Measurements from ENCODE around the gene BCL2L12. TPM values are rescaled to one million over a fixed set of nuclear protein-coding genes. Genes with fewer than 3 reads are reported as not detected.
"Not testable (repeated sequence)": the region's sequence is repeated elsewhere in the genome, so short reads cannot be mapped to it uniquely, and the experiment has no call there.

The BCL2L12 gene
- 10 to 100 TPM; 12.0 to 21.1 (median 20.4) TPM for polyA plus RNA-seq

GRCh38 chr19:49665351-49666119 lies at the start of gene BCL2L12, which contains the start of gene IRF3:
Gene BCL2L12 (plus strand): TSS chr19:49665933. CDS start chr19:49666693, 760 bp downstream.
Gene IRF3 (minus strand): TSS chr19:49665857. CDS start chr19:49664838, 1,019 bp downstream.
- Mint-ChIP-seq H3K9me3 (no peaks in the 10 kb centered on the region), H3K27me3 (ENCODE audit: low read depth in 3 of 3) (peaks cover 7 to 12% (median 11%) of the 10 kb centered on the region in 3 donors), H3K36me3 (peaks cover 0 to 5% (median 3%) of the 10 kb centered on the region in 3 donors), H3K4me3 (peak within 1 kb of the TSS; percentile 96 to 99 (median 97)), H3K4me1 (peaks cover 44 to 45% of the 10 kb centered on the region in 2 donors), H3K27ac (peak within 1 kb of the TSS; percentile 93 to 99 (median 96))
- DNase-seq = peak; percentile 98

- H3K4me1 Mint-ChIP-seq = peaks cover 16 to 26% of the 10 kb centered on the region in 2 donors
- H3K27ac Mint-ChIP-seq = peak overlapping the region in 2 of 6 donors; percentile 17 to 23
- H3K4me3 Mint-ChIP-seq = no peak overlapping the region
- H3K27me3 Mint-ChIP-seq (ENCODE audit: low read depth in 3 of 3) = peaks cover 2 to 3% (median 2%) of the 10 kb centered on the region in 3 donors
- H3K9me3 Mint-ChIP-seq = no peaks in the 10 kb centered on the region
- peaks cover 3 to 29% (median 16%) of the 10 kb centered on the region in 3 donors for H3K36me3 Mint-ChIP-seq
- no peak for DNase-seq
Observed at GRCh38 chr19:49616532-49616931, 49.2 kb upstream of the BCL2L12 start.

- Mint-ChIP-seq H3K27me3 (ENCODE audit: low read depth in 3 of 3) (peaks cover 2 to 3% (median 2%) of the 10 kb centered on the region in 3 donors), H3K36me3 (peaks cover 3 to 31% (median 17%) of the 10 kb centered on the region in 3 donors), H3K4me3 (no peak overlapping the region), H3K9me3 (no peaks in the 10 kb centered on the region), H3K27ac (peak overlapping the region in 3 of 6 donors; percentile 3 to 23 (median 17)), H3K4me1 (peaks cover 16 to 26% of the 10 kb centered on the region in 2 donors)
- no peak for DNase-seq
Observed at GRCh38 chr19:49616945-49617344, 48.8 kb upstream of the BCL2L12 start.

- H3K9me3 Mint-ChIP-seq; DNase-seq; H3K4me3 Mint-ChIP-seq; H3K27me3 Mint-ChIP-seq (ENCODE audit: low read depth in 3 of 3): not testable (repeated sequence)
- Mint-ChIP-seq H3K27ac (peak overlapping the region in 1 of 6 donors; percentile 62), H3K36me3 (peaks cover 3 to 35% (median 21%) of the 10 kb centered on the region in 3 donors), H3K4me1 (peaks cover 17 to 21% of the 10 kb centered on the region in 2 donors)
Observed at GRCh38 chr19:49617860-49618259, 47.9 kb upstream of the BCL2L12 start.

- Mint-ChIP-seq H3K27me3 (ENCODE audit: low read depth in 3 of 3) (peaks cover 0 to 5% (median 2%) of the 10 kb centered on the region in 3 donors), H3K36me3 (peaks cover 0 to 10% (median 8%) of the 10 kb centered on the region in 3 donors), H3K27ac (peak overlapping the region in 1 of 6 donors; percentile 17), H3K4me3 (no peak overlapping the region), H3K4me1 (peaks cover 0 to 5% of the 10 kb centered on the region in 2 donors), H3K9me3 (no peaks in the 10 kb centered on the region)
- no peak for DNase-seq
Observed at GRCh38 chr19:49624967-49625910, 40.5 kb upstream of the BCL2L12 start.

GRCh38 chr19:49626226-49626625 lies 39.5 kb upstream of the BCL2L12 start:
- Mint-ChIP-seq H3K4me3 (no peak overlapping the region), H3K36me3 (peaks cover 0 to 10% (median 8%) of the 10 kb centered on the region in 3 donors), H3K27ac (no peak overlapping the region), H3K4me1 (peaks cover 0 to 5% of the 10 kb centered on the region in 2 donors), H3K9me3 (no peaks in the 10 kb centered on the region), H3K27me3 (ENCODE audit: low read depth in 3 of 3) (peaks cover 0 to 5% (median 2%) of the 10 kb centered on the region in 3 donors)
- DNase-seq = no peak

GRCh38 chr19:49629659-49630058 lies 36.1 kb upstream of the BCL2L12 start:
- no peak for DNase-seq
- H3K36me3 Mint-ChIP-seq = no peaks in the 10 kb centered on the region
- no peaks in the 10 kb centered on the region for H3K9me3 Mint-ChIP-seq
- no peaks in the 10 kb centered on the region for H3K4me1 Mint-ChIP-seq
- peaks cover 0 to 5% (median 0%) of the 10 kb centered on the region in 3 donors for H3K27me3 Mint-ChIP-seq (ENCODE audit: low read depth in 3 of 3)
- H3K4me3 Mint-ChIP-seq = no peak overlapping the region
- H3K27ac Mint-ChIP-seq = peak overlapping the region in 1 of 6 donors; percentile 37

GRCh38 chr19:49631014-49631588 lies 34.6 kb upstream of the BCL2L12 start:
- Mint-ChIP-seq H3K27ac (peak overlapping the region in 3 of 6 donors; percentile 15 to 51 (median 40)), H3K4me3 (no peak overlapping the region), H3K27me3 (ENCODE audit: low read depth in 3 of 3) (peaks cover 0 to 9% (median 0%) of the 10 kb centered on the region in 3 donors), H3K9me3 (no peaks in the 10 kb centered on the region), H3K36me3 (no peaks in the 10 kb centered on the region), H3K4me1 (no peaks in the 10 kb centered on the region)
- DNase-seq = no peak

GRCh38 chr19:49631610-49632192 lies 34.0 kb upstream of the BCL2L12 start:
- no peak for DNase-seq
- Mint-ChIP-seq H3K27ac (no peak overlapping the region), H3K27me3 (ENCODE audit: low read depth in 3 of 3) (peaks cover 0 to 5% (median 1%) of the 10 kb centered on the region in 3 donors), H3K36me3 (no peaks in the 10 kb centered on the region), H3K4me3 (no peak overlapping the region), H3K9me3 (no peaks in the 10 kb centered on the region), H3K4me1 (no peaks in the 10 kb centered on the region)

GRCh38 chr19:49632576-49632975 lies 33.2 kb upstream of the BCL2L12 start:
- no peaks in the 10 kb centered on the region for H3K9me3 Mint-ChIP-seq
- H3K27ac Mint-ChIP-seq = no peak overlapping the region
- H3K4me1 Mint-ChIP-seq = peaks cover 2% of the 10 kb centered on the region in 2 donors
- no peak overlapping the region for H3K4me3 Mint-ChIP-seq
- H3K27me3 Mint-ChIP-seq (ENCODE audit: low read depth in 3 of 3) = peaks cover 0 to 4% (median 1%) of the 10 kb centered on the region in 3 donors
- DNase-seq = no peak
- H3K36me3 Mint-ChIP-seq = no peaks in the 10 kb centered on the region

GRCh38 chr19:49633273-49633672 lies 32.5 kb upstream of the BCL2L12 start:
- not testable (repeated sequence) for H3K36me3 Mint-ChIP-seq; H3K27me3 Mint-ChIP-seq (ENCODE audit: low read depth in 3 of 3); DNase-seq; H3K27ac Mint-ChIP-seq; H3K4me1 Mint-ChIP-seq; H3K9me3 Mint-ChIP-seq; H3K4me3 Mint-ChIP-seq

GRCh38 chr19:49635530-49636232 lies 30.1 kb upstream of the BCL2L12 start:
- H3K4me3 Mint-ChIP-seq = no peak overlapping the region
- H3K27ac Mint-ChIP-seq = no peak overlapping the region

More at GRCh38 chr19:49635530-49636232, 30.1 kb upstream of the BCL2L12 start:
- peaks cover 0 to 7% (median 1%) of the 10 kb centered on the region in 3 donors for H3K27me3 Mint-ChIP-seq (ENCODE audit: low read depth in 3 of 3)
- H3K4me1 Mint-ChIP-seq = peaks cover 22 to 25% of the 10 kb centered on the region in 2 donors
- no peaks in the 10 kb centered on the region for H3K9me3 Mint-ChIP-seq
- no peak for DNase-seq
- H3K36me3 Mint-ChIP-seq = no peaks in the 10 kb centered on the region
